PFSK-1 (cell line): Measurements from ENCODE around the gene STRIP1.

Experiments
- FOXP2 ChIP-seq: optimal IDR thresholded peaks from 2 replicates; pipeline ENCODE3; 2011; ENCODE audit warnings: borderline replicate concordance, control low read depth, inconsistent platforms; ENCODE audit not compliant: insufficient read depth; ENCODE audit errors: extremely low read length, extremely low read depth
- POLR2AphosphoS5 ChIP-seq: IDR thresholded peaks from 2 replicates; pipeline ENCODE4 v1.6.1; 2012; ENCODE audit warnings: low read depth, mild to moderate bottlenecking, control low read depth, low read length, moderate library complexity
- TAF1 ChIP-seq: IDR thresholded peaks from 2 replicates; pipeline ENCODE4 v1.6.1; 2012; ENCODE audit warnings: low read length, control low read depth, borderline replicate concordance; ENCODE audit not compliant: insufficient read depth
- TF ChIP-seq, protein P1 (sequence below), 2 experiments: IDR thresholded peaks; 2 replicates each; pipeline versions ENCODE4 v1.6.1 to v1.8.0; 2011 to 2012; ENCODE audit warnings: low read depth in 2 of 2, low read length in 2 of 2, control low read depth in 1 of 2, inconsistent platforms in 1 of 2, mild to moderate bottlenecking in 1 of 2, moderate library complexity in 1 of 2; ENCODE audit not compliant: insufficient read depth in 1 of 2

DNA sequence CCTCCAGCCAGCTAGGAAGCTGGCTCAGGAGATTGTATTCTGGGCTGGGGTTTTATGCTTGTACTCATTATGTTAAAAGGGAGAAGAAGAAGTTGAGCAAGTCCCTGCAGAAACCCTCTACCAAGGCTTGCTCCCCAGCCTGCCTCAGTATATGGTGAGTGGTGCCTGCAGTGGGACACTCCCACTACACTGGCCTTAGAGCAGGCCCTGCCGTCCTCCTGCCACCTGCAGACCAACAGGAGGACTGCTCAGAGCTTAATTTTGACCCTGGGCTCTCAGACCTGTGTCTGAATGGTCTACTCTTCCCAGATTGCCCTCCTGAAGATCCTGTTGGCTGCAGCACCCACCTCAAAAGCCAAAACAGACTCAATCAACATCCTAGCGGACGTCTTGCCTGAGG is 13.0 kb downstream of the STRIP1 start:
- TF ChIP-seq POLR2AphosphoS5 (no peak), TAF1 (no peak), FOXP2 (no peak)
- TF ChIP-seq, protein P1, sequence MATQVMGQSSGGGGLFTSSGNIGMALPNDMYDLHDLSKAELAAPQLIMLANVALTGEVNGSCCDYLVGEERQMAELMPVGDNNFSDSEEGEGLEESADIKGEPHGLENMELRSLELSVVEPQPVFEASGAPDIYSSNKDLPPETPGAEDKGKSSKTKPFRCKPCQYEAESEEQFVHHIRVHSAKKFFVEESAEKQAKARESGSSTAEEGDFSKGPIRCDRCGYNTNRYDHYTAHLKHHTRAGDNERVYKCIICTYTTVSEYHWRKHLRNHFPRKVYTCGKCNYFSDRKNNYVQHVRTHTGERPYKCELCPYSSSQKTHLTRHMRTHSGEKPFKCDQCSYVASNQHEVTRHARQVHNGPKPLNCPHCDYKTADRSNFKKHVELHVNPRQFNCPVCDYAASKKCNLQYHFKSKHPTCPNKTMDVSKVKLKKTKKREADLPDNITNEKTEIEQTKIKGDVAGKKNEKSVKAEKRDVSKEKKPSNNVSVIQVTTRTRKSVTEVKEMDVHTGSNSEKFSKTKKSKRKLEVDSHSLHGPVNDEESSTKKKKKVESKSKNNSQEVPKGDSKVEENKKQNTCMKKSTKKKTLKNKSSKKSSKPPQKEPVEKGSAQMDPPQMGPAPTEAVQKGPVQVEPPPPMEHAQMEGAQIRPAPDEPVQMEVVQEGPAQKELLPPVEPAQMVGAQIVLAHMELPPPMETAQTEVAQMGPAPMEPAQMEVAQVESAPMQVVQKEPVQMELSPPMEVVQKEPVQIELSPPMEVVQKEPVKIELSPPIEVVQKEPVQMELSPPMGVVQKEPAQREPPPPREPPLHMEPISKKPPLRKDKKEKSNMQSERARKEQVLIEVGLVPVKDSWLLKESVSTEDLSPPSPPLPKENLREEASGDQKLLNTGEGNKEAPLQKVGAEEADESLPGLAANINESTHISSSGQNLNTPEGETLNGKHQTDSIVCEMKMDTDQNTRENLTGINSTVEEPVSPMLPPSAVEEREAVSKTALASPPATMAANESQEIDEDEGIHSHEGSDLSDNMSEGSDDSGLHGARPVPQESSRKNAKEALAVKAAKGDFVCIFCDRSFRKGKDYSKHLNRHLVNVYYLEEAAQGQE (IDR thresholded peaks at IDR 0.05; ENCODE audit: insufficient read depth in 1 of 2, low read depth in 2 of 2, low read length in 2 of 2): no peak
